ENCODE measurements around the gene RBP4. TPM values are rescaled to one million over a fixed set of nuclear protein-coding genes. Genes with fewer than 3 reads are reported as not detected.

The RBP4 gene
- polyA plus RNA-seq, 1 experiment, result not detected

- CTCF ChIA-PET, result no interaction called here
- Histone ChIP-seq H3K27me3 (ENCODE audit: control insufficient read depth, insufficient read depth, low read length) (peaks cover 5% of the 10 kb centered on the region), H3K9me3 (ENCODE audit: control insufficient read depth, insufficient read depth, low read length) (no peaks in the 10 kb centered on the region; the same call in 1 of the 2 replicates), H3K4me3 (ENCODE audit: low read depth, low read length) (no peak overlapping the region), H3K27ac (ENCODE audit: low read depth, low read length) (no peak overlapping the region)
- TF ChIP-seq CTCF (IDR thresholded peaks at IDR 0.05; ENCODE audit: low read depth, low read length), result no peak
- DNase-seq (ENCODE audit: low read depth, low spot score), result no peak
- POLR2A ChIA-PET, result no interaction called here
These were observed 12.1 kb upstream of the RBP4 start for GRCh38 chr10:93613126-93613525.

GRCh38 chr10:93612311-93612710 lies 11.3 kb upstream of the RBP4 start, which contains the start of gene PDE6C:
PDE6C (plus strand) TSS chr10:93612537; CDS start chr10:93612726, 189 bp downstream.
- no peak for TF ChIP-seq CTCF (IDR thresholded peaks at IDR 0.05; ENCODE audit: low read depth, low read length)
- Histone ChIP-seq H3K27me3 (ENCODE audit: control insufficient read depth, insufficient read depth, low read length) (no peaks in the 10 kb centered on the region), H3K9me3 (ENCODE audit: control insufficient read depth, insufficient read depth, low read length) (no peaks in the 10 kb centered on the region; the same call in 1 of the 2 replicates), H3K4me3 (ENCODE audit: low read depth, low read length) (no peak within 1 kb of the TSS), H3K27ac (ENCODE audit: low read depth, low read length) (no peak within 1 kb of the TSS)
- ChIA-PET POLR2A (no interaction called here), CTCF (no interaction called here)
- no peak for DNase-seq (ENCODE audit: low read depth, low spot score)

GRCh38 chr10:93608421-93608820 lies 7.4 kb upstream of the RBP4 start:
- no peak overlapping the region for H3K4me3 ChIP-seq (ENCODE audit: low read depth, low read length)
- CTCF ChIA-PET, result no interaction called here
- peaks cover 11% of the 10 kb centered on the region for H3K27me3 ChIP-seq (ENCODE audit: control insufficient read depth, insufficient read depth, low read length)
- POLR2A ChIA-PET, result no interaction called here
- TF ChIP-seq CTCF (IDR thresholded peaks at IDR 0.05; ENCODE audit: low read depth, low read length), result no peak
- no peak overlapping the region for H3K27ac ChIP-seq (ENCODE audit: low read depth, low read length)
- DNase-seq (ENCODE audit: low read depth, low spot score), result no peak
- H3K9me3 ChIP-seq (ENCODE audit: control insufficient read depth, insufficient read depth, low read length), result no peaks in the 10 kb centered on the region; the same call in 1 of the 2 replicates

- Histone ChIP-seq H3K9me3 (ENCODE audit: control insufficient read depth, insufficient read depth, low read length) (no peaks in the 10 kb centered on the region; the same call in 1 of the 2 replicates), H3K4me3 (ENCODE audit: low read depth, low read length) (no peak overlapping the region), H3K27me3 (ENCODE audit: control insufficient read depth, insufficient read depth, low read length) (peaks cover 38% of the 10 kb centered on the region), H3K27ac (ENCODE audit: low read depth, low read length) (no peak overlapping the region)
- TF ChIP-seq CTCF (IDR thresholded peaks at IDR 0.05; ENCODE audit: low read depth, low read length), result no peak
- ChIA-PET POLR2A (no interaction called here), CTCF (interaction anchor here (0.5 kb wide), 1 partner anchor 957 kb away, joined by 5 read pairs; no protein-coding TSS in a partner anchor)
- no peak for DNase-seq (ENCODE audit: low read depth, low spot score)
These were observed 3.1 kb upstream of the RBP4 start for GRCh38 chr10:93604146-93604545.

- no peak for TF ChIP-seq CTCF (IDR thresholded peaks at IDR 0.05; ENCODE audit: low read depth, low read length)
- ChIA-PET POLR2A (no interaction called here), CTCF (no interaction called here)
- Histone ChIP-seq H3K4me3 (ENCODE audit: low read depth, low read length) (no peak overlapping the region), H3K27ac (ENCODE audit: low read depth, low read length) (no peak overlapping the region), H3K27me3 (ENCODE audit: control insufficient read depth, insufficient read depth, low read length) (peaks cover 39% of the 10 kb centered on the region), H3K9me3 (ENCODE audit: control insufficient read depth, insufficient read depth, low read length) (no peaks in the 10 kb centered on the region; the same call in 1 of the 2 replicates)
- no peak for DNase-seq (ENCODE audit: low read depth, low spot score)
These were observed 2.0 kb upstream of the RBP4 start for GRCh38 chr10:93603023-93603422.

Measured in AG04450 (cell line).